KMS-11 (cell line): Measurements from ENCODE around the gene HAUS5.

Source experiments
- H2AFZ ChIP-seq: fragments of 200-600 bp; sonication (generic); 2 replicates; pipeline ENCODE4 v1.6.1; 2016; ENCODE audit warnings: antibody characterized with exemption, mixed run types, low read depth
- H3K27ac ChIP-seq: fragments of 200-600 bp; sonication (generic); 2 replicates; pipeline ENCODE4 v1.6.1; 2016; ENCODE audit warnings: mild to moderate bottlenecking, mixed run types
- H3K27me3 ChIP-seq: fragments of 200-600 bp; sonication (generic); 2 replicates; pipeline ENCODE4 v1.6.1; 2017; ENCODE audit warnings: mild to moderate bottlenecking, low read depth, mixed run types, moderate library complexity; ENCODE audit not compliant: insufficient read depth
- H3K36me3 ChIP-seq: fragments of 200-600 bp; sonication (generic); 2 replicates; pipeline ENCODE4 v1.6.1; 2017; ENCODE audit warnings: mild to moderate bottlenecking, mixed run types; ENCODE audit not compliant: insufficient read depth
- H3K4me1 ChIP-seq: fragments of 200-600 bp; sonication (generic); 2 replicates; pipeline ENCODE4 v1.6.1; 2016; ENCODE audit warnings: mild to moderate bottlenecking, low read depth, mixed run types; ENCODE audit not compliant: poor library complexity, severe bottlenecking
- H3K4me2 ChIP-seq: fragments of 200-600 bp; sonication (generic); 2 replicates; pipeline ENCODE4 v1.7.0; 2016; ENCODE audit warnings: mild to moderate bottlenecking, mixed run types
- H3K4me3 ChIP-seq: fragments of 200-600 bp; sonication (generic); IDR thresholded peaks from 2 replicates; pipeline ENCODE4 v1.6.1; 2017; ENCODE audit warnings: low read depth, low read length, mixed read lengths; ENCODE audit not compliant: insufficient read depth
- H3K79me2 ChIP-seq: fragments of 200-600 bp; sonication (generic); 2 replicates; pipeline ENCODE4 v1.6.1; 2016; ENCODE audit warnings: low read depth, mixed run types; ENCODE audit not compliant: insufficient read depth
- H3K9ac ChIP-seq: fragments of 200-600 bp; sonication (generic); 2 replicates; pipeline ENCODE4 v1.6.1; 2016; ENCODE audit warnings: mild to moderate bottlenecking, mixed run types
- H4K20me1 ChIP-seq: fragments of 200-600 bp; sonication (generic); 2 replicates; pipeline ENCODE4 v1.6.1; 2016; ENCODE audit warnings: mild to moderate bottlenecking, mixed run types; ENCODE audit not compliant: insufficient read depth
- TF ChIP-seq, protein P1 (sequence below): fragments of 200-600 bp; sonication (generic); conservative IDR thresholded peaks from 2 replicates; pipeline ENCODE4 v1.6.1; 2017; ENCODE audit warnings: low read depth, mild to moderate bottlenecking, antibody characterized with exemption, low read length, moderate library complexity, mixed read lengths

The HAUS5 gene

DNA sequence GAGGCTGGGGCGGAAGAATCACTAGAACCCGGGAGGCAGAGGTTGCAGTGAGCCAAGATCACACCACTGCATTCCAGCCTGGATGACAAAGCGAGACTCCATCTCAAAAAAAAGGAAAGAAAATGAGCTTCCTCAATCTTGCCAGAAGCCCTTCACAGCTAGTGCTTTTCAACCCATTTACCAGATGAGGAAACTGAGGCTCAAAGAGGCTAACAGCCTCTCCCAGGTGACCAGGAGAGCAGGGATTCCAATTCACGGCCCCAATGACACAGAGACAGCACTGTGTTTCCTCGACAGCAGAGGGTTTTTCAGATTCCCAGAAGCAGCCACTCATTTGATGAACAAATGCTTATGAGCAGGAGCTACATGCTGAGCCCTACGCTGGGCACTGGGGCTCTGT, 57.0 kb downstream of the HAUS5 start:
- no peaks in the 10 kb centered on the region for H4K20me1 ChIP-seq
- H3K79me2 ChIP-seq, result no peaks in the 10 kb centered on the region
- peaks cover 56% of the 10 kb centered on the region for H3K27me3 ChIP-seq
- H3K4me1 ChIP-seq, result no peaks in the 10 kb centered on the region
- no peak overlapping the region for H3K27ac ChIP-seq
- H3K4me2 ChIP-seq, result no peak overlapping the region
- H2AFZ ChIP-seq, result no peak overlapping the region
- TF ChIP-seq, protein P1, sequence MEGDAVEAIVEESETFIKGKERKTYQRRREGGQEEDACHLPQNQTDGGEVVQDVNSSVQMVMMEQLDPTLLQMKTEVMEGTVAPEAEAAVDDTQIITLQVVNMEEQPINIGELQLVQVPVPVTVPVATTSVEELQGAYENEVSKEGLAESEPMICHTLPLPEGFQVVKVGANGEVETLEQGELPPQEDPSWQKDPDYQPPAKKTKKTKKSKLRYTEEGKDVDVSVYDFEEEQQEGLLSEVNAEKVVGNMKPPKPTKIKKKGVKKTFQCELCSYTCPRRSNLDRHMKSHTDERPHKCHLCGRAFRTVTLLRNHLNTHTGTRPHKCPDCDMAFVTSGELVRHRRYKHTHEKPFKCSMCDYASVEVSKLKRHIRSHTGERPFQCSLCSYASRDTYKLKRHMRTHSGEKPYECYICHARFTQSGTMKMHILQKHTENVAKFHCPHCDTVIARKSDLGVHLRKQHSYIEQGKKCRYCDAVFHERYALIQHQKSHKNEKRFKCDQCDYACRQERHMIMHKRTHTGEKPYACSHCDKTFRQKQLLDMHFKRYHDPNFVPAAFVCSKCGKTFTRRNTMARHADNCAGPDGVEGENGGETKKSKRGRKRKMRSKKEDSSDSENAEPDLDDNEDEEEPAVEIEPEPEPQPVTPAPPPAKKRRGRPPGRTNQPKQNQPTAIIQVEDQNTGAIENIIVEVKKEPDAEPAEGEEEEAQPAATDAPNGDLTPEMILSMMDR, result no peak
- H3K9ac ChIP-seq, result no peak overlapping the region
- H3K36me3 ChIP-seq, result no peaks in the 10 kb centered on the region
- no peak overlapping the region for H3K4me3 ChIP-seq

DNA sequence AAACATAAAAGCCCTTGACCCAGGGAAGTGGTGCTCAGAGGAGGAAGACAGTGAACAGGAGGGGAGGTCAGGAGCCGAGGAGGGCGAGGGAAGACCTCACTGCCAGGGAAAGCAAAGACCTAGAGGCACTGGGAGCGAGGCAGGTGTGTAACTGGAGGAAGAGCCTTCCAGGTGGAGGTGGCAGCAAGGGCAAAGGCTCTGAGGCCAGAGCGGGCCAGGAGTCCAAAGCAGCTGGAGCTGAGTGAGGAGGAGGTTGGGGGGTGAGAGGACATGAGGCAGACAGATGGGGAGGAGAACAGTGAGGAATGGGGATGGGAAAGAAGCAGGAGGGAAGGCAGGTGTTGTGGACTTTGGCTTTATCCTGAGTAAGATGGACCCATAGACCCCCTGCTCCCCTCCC, 57.4 kb downstream of the HAUS5 start:
- Histone ChIP-seq H3K9ac (no peak overlapping the region), H3K27me3 (peaks cover 58% of the 10 kb centered on the region), H4K20me1 (no peaks in the 10 kb centered on the region), H2AFZ (no peak overlapping the region), H3K27ac (no peak overlapping the region), H3K4me2 (no peak overlapping the region), H3K79me2 (no peaks in the 10 kb centered on the region), H3K4me3 (no peak overlapping the region), H3K4me1 (no peaks in the 10 kb centered on the region), H3K36me3 (no peaks in the 10 kb centered on the region)
- TF ChIP-seq, protein P1, result no peak

DNA sequence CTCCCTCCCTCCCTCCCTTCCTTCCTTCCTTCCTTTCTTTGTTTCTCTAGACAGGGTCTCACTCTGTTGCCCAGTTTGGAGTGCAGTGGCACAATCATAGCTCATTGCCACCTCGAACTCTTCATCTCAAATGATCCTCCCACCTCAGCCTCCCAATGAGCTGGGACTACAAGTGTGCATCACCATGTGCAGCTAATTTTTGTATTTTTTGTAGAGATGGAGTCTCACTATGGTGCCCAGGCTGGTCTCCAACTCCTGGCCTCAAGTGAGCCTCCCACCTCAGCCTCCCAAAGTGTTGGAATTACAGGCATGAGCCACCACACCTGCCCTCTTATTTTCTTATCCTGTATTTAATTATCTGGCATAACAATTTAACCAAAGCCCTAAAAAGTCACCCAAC, 58.2 kb downstream of the HAUS5 start:
- H4K20me1 ChIP-seq, result no peaks in the 10 kb centered on the region

DNA sequence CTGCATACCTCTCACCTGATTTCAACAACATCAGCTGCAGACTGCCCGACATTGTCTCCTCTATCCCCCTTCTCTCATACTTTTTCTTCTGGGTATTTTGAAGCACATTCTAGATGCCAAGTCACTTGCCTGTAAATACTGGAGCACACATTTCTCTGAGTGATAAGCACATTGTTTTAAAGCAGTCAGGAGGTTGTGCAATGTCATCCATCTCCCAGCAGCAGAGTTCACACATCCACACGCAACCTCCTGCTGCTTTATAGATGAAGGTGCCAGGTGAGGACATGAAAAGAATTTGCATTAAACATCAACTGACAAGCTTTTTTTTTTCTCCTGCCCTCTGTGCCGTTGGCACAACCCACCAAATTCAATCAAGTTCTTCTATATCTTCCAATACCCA, 59.3 kb downstream of the HAUS5 start:
- Histone ChIP-seq H3K9ac (no peak overlapping the region), H3K36me3 (no peaks in the 10 kb centered on the region), H3K4me1 (no peaks in the 10 kb centered on the region), H3K4me2 (no peak overlapping the region), H4K20me1 (no peaks in the 10 kb centered on the region), H3K27me3 (peaks cover 57% of the 10 kb centered on the region), H3K79me2 (no peaks in the 10 kb centered on the region), H2AFZ (no peak overlapping the region), H3K27ac (no peak overlapping the region), H3K4me3 (no peak overlapping the region)
- TF ChIP-seq, protein P1, result no peak

More for the DNA sequence above, 58.2 kb downstream of the HAUS5 start:
- Histone ChIP-seq H3K4me2 (no peak overlapping the region), H3K4me3 (no peak overlapping the region), H3K79me2 (no peaks in the 10 kb centered on the region), H3K9ac (no peak overlapping the region), H3K36me3 (no peaks in the 10 kb centered on the region), H3K27me3 (peaks cover 58% of the 10 kb centered on the region), H2AFZ (no peak overlapping the region), H3K27ac (no peak overlapping the region), H3K4me1 (no peaks in the 10 kb centered on the region)
- TF ChIP-seq, protein P1, result no peak
